A172 (cell line): ENCODE results near the gene CLEC9A. TPM values are rescaled to one million over a fixed set of nuclear protein-coding genes. Genes with fewer than 3 reads are reported as not detected.
"Not testable (repeated sequence)": the region's sequence is repeated elsewhere in the genome, so short reads cannot be mapped to it uniquely, and the experiment has no call there.

Experiments
- DNase-seq: peaks from one replicate; pipeline ENCODE4 v3.0.0-alpha.2; 2015; ENCODE audit warnings: low spot score
- total RNA-seq: library from RNA; depleted of rRNA; stranded (reverse); fragments of >200 nt; shearing (Covaris generic); gene quantifications from 2 replicates; pipeline ENCODE4 v1.2.3, GENCODE V29; 2014; rRNA removed

CLEC9A gene
- total RNA-seq, result not detected in 2 replicates

- no peak for DNase-seq
Measured at GRCh38 chr12:10030446-10030845, at the start of gene CLEC9A. TSS of gene CLEC9A (plus strand) at chr12:10030682. CDS start at chr12:10052688, 22,006 bp downstream.

- DNase-seq, result no peak
Measured at GRCh38 chr12:9991876-9992275, 38.6 kb upstream of the CLEC9A start.

GRCh38 chr12:9992296-9992695, 38.2 kb upstream of the CLEC9A start:
- no peak for DNase-seq

GRCh38 chr12:9999016-9999415, 31.5 kb upstream of the CLEC9A start, which contains the start of gene CLEC1B:
TSS of gene CLEC1B (minus strand) at chr12:9999121. CDS start at chr12:9999100, 21 bp downstream.
- DNase-seq, result no peak

GRCh38 chr12:10001171-10001776, 29.2 kb upstream of the CLEC9A start:
- DNase-seq, result no peak

- DNase-seq, result no peak
Measured at GRCh38 chr12:10012630-10013330, 17.7 kb upstream of the CLEC9A start.

- DNase-seq, result no peak
Measured at GRCh38 chr12:10015450-10015849, 15.0 kb upstream of the CLEC9A start.

- no peak for DNase-seq
Measured at GRCh38 chr12:10016881-10017280, 13.6 kb upstream of the CLEC9A start.

- DNase-seq, result no peak
Measured at GRCh38 chr12:10018386-10018785, 12.1 kb upstream of the CLEC9A start.

GRCh38 chr12:10021342-10021741, 9.1 kb upstream of the CLEC9A start:
- DNase-seq, result no peak

- DNase-seq, result no peak
Measured at GRCh38 chr12:10025236-10025635, 5.2 kb upstream of the CLEC9A start.

- DNase-seq, result not testable (repeated sequence)
Measured at GRCh38 chr12:10026666-10027065, 3.8 kb upstream of the CLEC9A start.

- DNase-seq, result peak; percentile 26
Measured at GRCh38 chr12:10027311-10027710, 3.2 kb upstream of the CLEC9A start.

GRCh38 chr12:10027721-10028120, 2.8 kb upstream of the CLEC9A start:
- peak; percentile 40 for DNase-seq

- peak; percentile 60 for DNase-seq
Measured at GRCh38 chr12:10031321-10031720, 839 bp downstream of the CLEC9A start.

GRCh38 chr12:10031771-10032175, 1.3 kb downstream of the CLEC9A start:
- peak; percentile 85 for DNase-seq

- peak; percentile 3 for DNase-seq
Measured at GRCh38 chr12:10033783-10034545, 3.5 kb downstream of the CLEC9A start.

GRCh38 chr12:10042167-10042566, 11.7 kb downstream of the CLEC9A start:
- DNase-seq, result no peak

- no peak for DNase-seq
Measured at GRCh38 chr12:10048526-10048925, 18.0 kb downstream of the CLEC9A start.

- no peak for DNase-seq
Measured at GRCh38 chr12:10052193-10052913, 21.9 kb downstream of the CLEC9A start.

GRCh38 chr12:10058387-10058786, 27.9 kb downstream of the CLEC9A start:
- no peak for DNase-seq

- no peak for DNase-seq
Measured at GRCh38 chr12:10065241-10065640, 34.8 kb downstream of the CLEC9A start.
